Measurements from ENCODE around the gene TAF4B.

- TF ChIP-seq EZH2 (IDR thresholded peaks at IDR 0.05; ENCODE audit: borderline replicate concordance, low read length) (no peak), CTCF (IDR thresholded peaks at IDR 0.05; ENCODE audit: low read length) (no peak)
Observed at GRCh38 chr18:26304511-26304910, 78.3 kb downstream of the TAF4B start.

Data from OCI-LY1 (cell line).